Gastrocnemius medialis (tissue), 4 donors: ENCODE data around the gene HAUS6.

ENCODE experiments used
- POLR2A ChIP-seq, 2 donors: fragments of 450-650 bp; IDR thresholded peaks; one replicate each; pipeline ENCODE4 v1.6.1; 2017; ENCODE audit warnings: antibody characterized with exemption in 2 of 2, mild to moderate bottlenecking in 2 of 2, moderate library complexity in 2 of 2
- TF ChIP-seq, protein P1 (sequence below), 5 experiments: fragments of 450-650 bp in 3 of 5; fragments of 200-600 bp in 2 of 5; sonication (generic) in 2 of 5; IDR thresholded peaks in 4 of 5; conservative IDR thresholded peaks in 1 of 5; 1 replicate in 4 of 5; 2 replicates in 1 of 5; pipeline ENCODE4 v1.5.1; 2016 to 2019; ENCODE audit warnings: antibody characterized with exemption in 5 of 5, mild to moderate bottlenecking in 3 of 5, moderate library complexity in 3 of 5

DNA sequence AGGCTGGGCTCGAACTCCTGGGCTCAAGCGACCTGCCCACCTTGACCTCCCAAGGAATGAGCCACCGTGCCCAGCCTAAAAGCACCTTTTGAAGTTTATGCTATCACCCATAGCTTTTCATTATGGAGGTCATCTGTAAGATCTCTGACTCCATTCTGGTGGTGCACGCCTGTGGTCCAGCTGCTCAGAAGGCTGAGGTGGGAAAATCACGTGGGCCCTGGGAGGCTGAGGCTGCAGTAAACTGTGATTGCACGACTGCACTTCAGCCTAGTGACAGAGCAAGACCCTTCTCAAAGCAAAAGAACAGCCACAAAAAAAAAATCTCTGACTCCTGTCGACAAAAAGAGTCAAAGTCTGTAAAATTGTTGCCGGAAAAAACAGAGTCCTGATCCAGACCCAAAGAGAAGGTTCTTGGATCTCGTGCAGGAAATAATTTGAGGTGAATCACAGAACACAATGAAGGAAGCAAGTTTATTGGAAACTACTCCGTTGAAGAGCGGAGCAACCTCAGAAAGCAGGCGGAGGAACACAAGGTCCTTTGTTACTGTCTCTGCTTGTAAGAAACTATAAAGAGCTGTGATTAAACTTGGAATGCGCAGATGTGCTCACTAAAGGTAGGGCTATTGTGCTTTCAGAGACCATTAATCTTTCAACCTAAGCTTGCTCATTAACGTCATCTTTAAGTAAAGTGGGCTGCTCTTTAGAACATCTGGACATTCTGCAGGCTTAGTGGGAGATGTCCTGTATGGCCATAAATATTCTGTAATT is 2.0 kb upstream of the HAUS6 start:
- no peak for TF ChIP-seq POLR2A (IDR thresholded peaks at IDR 0.05)
- TF ChIP-seq, protein P1, sequence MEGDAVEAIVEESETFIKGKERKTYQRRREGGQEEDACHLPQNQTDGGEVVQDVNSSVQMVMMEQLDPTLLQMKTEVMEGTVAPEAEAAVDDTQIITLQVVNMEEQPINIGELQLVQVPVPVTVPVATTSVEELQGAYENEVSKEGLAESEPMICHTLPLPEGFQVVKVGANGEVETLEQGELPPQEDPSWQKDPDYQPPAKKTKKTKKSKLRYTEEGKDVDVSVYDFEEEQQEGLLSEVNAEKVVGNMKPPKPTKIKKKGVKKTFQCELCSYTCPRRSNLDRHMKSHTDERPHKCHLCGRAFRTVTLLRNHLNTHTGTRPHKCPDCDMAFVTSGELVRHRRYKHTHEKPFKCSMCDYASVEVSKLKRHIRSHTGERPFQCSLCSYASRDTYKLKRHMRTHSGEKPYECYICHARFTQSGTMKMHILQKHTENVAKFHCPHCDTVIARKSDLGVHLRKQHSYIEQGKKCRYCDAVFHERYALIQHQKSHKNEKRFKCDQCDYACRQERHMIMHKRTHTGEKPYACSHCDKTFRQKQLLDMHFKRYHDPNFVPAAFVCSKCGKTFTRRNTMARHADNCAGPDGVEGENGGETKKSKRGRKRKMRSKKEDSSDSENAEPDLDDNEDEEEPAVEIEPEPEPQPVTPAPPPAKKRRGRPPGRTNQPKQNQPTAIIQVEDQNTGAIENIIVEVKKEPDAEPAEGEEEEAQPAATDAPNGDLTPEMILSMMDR (IDR thresholded peaks at IDR 0.05 in 4 of 5, conservative IDR thresholded peaks at IDR 0.05 in 1 of 5) = no peak
